ENCODE results near the gene PCNX2. TPM values are rescaled to one million over a fixed set of nuclear protein-coding genes. Genes with fewer than 3 reads are reported as not detected.

The PCNX2 gene
- total RNA-seq, 2 donors from 2014 or later = 23.9 to 39.1 TPM

DNA sequence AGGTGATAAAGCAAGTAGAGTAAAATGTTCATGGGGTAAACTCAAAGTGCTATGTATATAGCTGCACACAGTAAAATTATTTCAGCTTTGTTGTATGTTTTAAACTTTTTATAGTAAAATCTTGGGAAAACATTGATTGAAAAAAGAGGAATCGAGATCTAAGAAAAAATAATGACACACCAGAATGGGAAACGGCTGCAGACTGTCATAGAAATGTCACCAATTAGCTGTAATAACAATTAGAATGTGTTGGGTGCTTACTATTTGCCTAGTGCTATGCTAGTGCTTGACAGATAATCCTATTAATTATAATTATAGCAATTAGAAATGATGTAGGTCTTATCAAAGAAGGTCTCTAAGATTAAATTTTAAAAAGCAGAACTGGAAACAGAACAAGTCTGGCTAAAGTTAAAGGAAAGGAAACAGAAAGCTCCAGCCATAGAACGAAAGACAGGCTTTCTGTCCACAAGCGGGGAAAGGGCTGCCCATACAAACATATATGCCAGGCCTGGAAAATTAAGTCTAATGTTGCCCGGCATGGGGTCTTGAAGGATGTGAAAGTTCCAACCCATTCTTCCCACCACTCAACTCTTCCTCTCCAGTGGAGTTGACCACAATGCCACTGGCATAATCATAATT, 5.0 kb downstream of the PCNX2 start:
- no peak overlapping the region for H3K27ac ChIP-seq (ENCODE audit: low read depth, low read length)
- peaks cover 21% of the 10 kb centered on the region for H3K36me3 Mint-ChIP-seq (ENCODE audit: low read depth)
- no peaks in the 10 kb centered on the region for H3K4me1 ChIP-seq (ENCODE audit: control insufficient read depth, insufficient read depth, low read length)
- H3K4me3 ChIP-seq (ENCODE audit: low read length) = no peak overlapping the region
- H3K27ac Mint-ChIP-seq = peak overlapping the region; percentile 35
- WGBS, 2 experiments (ENCODE audit: insufficient coverage in 1 of 2, insufficient read length in 1 of 2) = 81 to 100% methylated on average over 1 to 5 of the region's 5 CpGs
- TF ChIP-seq, protein P1, sequence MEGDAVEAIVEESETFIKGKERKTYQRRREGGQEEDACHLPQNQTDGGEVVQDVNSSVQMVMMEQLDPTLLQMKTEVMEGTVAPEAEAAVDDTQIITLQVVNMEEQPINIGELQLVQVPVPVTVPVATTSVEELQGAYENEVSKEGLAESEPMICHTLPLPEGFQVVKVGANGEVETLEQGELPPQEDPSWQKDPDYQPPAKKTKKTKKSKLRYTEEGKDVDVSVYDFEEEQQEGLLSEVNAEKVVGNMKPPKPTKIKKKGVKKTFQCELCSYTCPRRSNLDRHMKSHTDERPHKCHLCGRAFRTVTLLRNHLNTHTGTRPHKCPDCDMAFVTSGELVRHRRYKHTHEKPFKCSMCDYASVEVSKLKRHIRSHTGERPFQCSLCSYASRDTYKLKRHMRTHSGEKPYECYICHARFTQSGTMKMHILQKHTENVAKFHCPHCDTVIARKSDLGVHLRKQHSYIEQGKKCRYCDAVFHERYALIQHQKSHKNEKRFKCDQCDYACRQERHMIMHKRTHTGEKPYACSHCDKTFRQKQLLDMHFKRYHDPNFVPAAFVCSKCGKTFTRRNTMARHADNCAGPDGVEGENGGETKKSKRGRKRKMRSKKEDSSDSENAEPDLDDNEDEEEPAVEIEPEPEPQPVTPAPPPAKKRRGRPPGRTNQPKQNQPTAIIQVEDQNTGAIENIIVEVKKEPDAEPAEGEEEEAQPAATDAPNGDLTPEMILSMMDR (conservative IDR thresholded peaks at IDR 0.05) = no peak
- no peaks in the 10 kb centered on the region for H3K9me3 ChIP-seq (ENCODE audit: control insufficient read depth, low read length)
- H3K9me3 Mint-ChIP-seq = no peaks in the 10 kb centered on the region
- no peaks in the 10 kb centered on the region for H3K27me3 ChIP-seq (ENCODE audit: control insufficient read depth, insufficient read depth, low read length, poor library complexity, severe bottlenecking)
- peaks cover 6% of the 10 kb centered on the region for H3K36me3 ChIP-seq (ENCODE audit: control insufficient read depth, insufficient read depth, low read length)
- no peak overlapping the region for H3K9ac ChIP-seq (ENCODE audit: extremely low read depth, low read length, poor library complexity, severe bottlenecking)
- H3K27me3 Mint-ChIP-seq (ENCODE audit: insufficient read depth) = no peaks in the 10 kb centered on the region
- H3K4me1 Mint-ChIP-seq = peaks cover 22% of the 10 kb centered on the region
- H3K4me3 Mint-ChIP-seq = no peak overlapping the region
- no peak for DNase-seq

DNA sequence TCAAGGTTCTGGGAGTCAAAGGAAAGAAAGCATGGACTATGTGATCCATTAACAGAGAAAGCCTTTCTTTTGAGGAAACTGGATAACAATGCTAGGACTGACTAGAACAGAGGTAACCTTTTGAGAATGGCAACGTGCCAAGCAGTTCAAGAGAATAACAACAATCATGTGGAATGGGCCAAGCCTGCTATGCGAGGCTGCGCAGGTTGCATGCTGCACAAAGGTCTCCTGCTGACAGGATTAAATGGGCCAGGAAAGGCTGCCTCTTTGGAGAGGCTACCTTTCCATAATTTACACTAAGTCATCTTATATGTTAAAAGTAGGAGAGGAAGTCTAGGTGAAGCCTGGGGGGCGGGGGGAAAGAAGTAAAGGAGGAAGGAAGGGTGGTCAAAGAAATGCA, 5.8 kb downstream of the PCNX2 start:
- TF ChIP-seq, protein P1 (conservative IDR thresholded peaks at IDR 0.05) = no peak
- peak; percentile 88 for DNase-seq
- Histone ChIP-seq H3K27ac (ENCODE audit: low read depth, low read length) (no peak overlapping the region), H3K9me3 (ENCODE audit: control insufficient read depth, low read length) (no peaks in the 10 kb centered on the region), H3K27me3 (ENCODE audit: control insufficient read depth, insufficient read depth, low read length, poor library complexity, severe bottlenecking) (no peaks in the 10 kb centered on the region), H3K9ac (ENCODE audit: extremely low read depth, low read length, poor library complexity, severe bottlenecking) (no peak overlapping the region), H3K4me1 (ENCODE audit: control insufficient read depth, insufficient read depth, low read length) (no peaks in the 10 kb centered on the region), H3K36me3 (ENCODE audit: control insufficient read depth, insufficient read depth, low read length) (peaks cover 6% of the 10 kb centered on the region), H3K4me3 (ENCODE audit: low read length) (no peak overlapping the region)
- Mint-ChIP-seq H3K4me3 (no peak overlapping the region), H3K36me3 (ENCODE audit: low read depth) (peaks cover 21% of the 10 kb centered on the region), H3K27me3 (ENCODE audit: insufficient read depth) (no peaks in the 10 kb centered on the region), H3K4me1 (peaks cover 18% of the 10 kb centered on the region), H3K27ac (peak overlapping the region; percentile 62), H3K9me3 (no peaks in the 10 kb centered on the region)
- WGBS, 2 experiments (ENCODE audit: insufficient coverage in 1 of 2, insufficient read length in 1 of 2) = 52 to 54% methylated on average over 3 of the region's 4 CpGs

DNA sequence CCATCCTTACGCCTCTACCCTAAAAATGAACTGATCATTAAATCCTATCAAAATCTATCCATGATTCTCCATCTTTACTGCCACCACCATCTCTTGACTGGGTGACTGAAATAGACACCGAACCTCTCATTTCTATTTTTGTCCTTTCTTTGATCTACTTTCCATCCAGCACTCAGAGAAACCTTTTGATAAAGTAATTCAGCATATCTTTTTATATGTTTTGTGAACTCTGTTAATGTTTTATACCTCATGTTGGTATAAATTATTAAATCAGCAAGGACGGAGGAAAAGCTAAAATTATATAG, 13.0 kb downstream of the PCNX2 start:
- Histone ChIP-seq H3K27ac (ENCODE audit: low read depth, low read length) (no peak overlapping the region), H3K4me3 (ENCODE audit: low read length) (no peak overlapping the region), H3K9ac (ENCODE audit: extremely low read depth, low read length, poor library complexity, severe bottlenecking) (no peak overlapping the region), H3K4me1 (ENCODE audit: control insufficient read depth, insufficient read depth, low read length) (no peaks in the 10 kb centered on the region), H3K36me3 (ENCODE audit: control insufficient read depth, insufficient read depth, low read length) (peaks cover 2% of the 10 kb centered on the region), H3K27me3 (ENCODE audit: control insufficient read depth, insufficient read depth, low read length, poor library complexity, severe bottlenecking) (no peaks in the 10 kb centered on the region), H3K9me3 (ENCODE audit: control insufficient read depth, low read length) (peaks cover 4% of the 10 kb centered on the region)
- H3K9me3 Mint-ChIP-seq = no peaks in the 10 kb centered on the region
- WGBS, 2 experiments (ENCODE audit: insufficient coverage in 1 of 2, insufficient read length in 1 of 2) = 96 to 100% methylated on average over 1 to 2 of the region's 3 CpGs
- no peak overlapping the region for H3K27ac Mint-ChIP-seq
- H3K27me3 Mint-ChIP-seq (ENCODE audit: insufficient read depth) = no peaks in the 10 kb centered on the region
- DNase-seq = no peak
- peaks cover 8% of the 10 kb centered on the region for H3K36me3 Mint-ChIP-seq (ENCODE audit: low read depth)
- peaks cover 2% of the 10 kb centered on the region for H3K4me1 Mint-ChIP-seq
- H3K4me3 Mint-ChIP-seq = no peak overlapping the region
- TF ChIP-seq, protein P1 (conservative IDR thresholded peaks at IDR 0.05) = no peak

All from endodermal cell (in vitro differentiated cells).